ENCODE measurements around the gene CYP2C19. TPM values are rescaled to one million over a fixed set of nuclear protein-coding genes. Genes with fewer than 3 reads are reported as not detected.

CYP2C19 gene
- 0.28 TPM for total RNA-seq
- not detected for polyA plus RNA-seq (ENCODE audit: insufficient read depth, low read depth, low replicate concordance)
- long read RNA-seq, donor 1, result 0 reads
- long read RNA-seq, donor 2, result 0 reads
- long read RNA-seq, donor 3, result 0 reads
- long read RNA-seq, donor 4, result 0 reads
- long read RNA-seq, donor 5, result 0 reads
- long read RNA-seq, donor 6, result 0 reads
- long read RNA-seq, donor 7, result 0 reads
- long read RNA-seq, donor 8, result 0 reads
- long read RNA-seq, donor 9, result 0 reads
- long read RNA-seq, donor 10, partial matches to known transcripts, result 0 of 1 reads
- long read RNA-seq, donor 10, other reads (novel, unspliced or antisense), result 0 of 1 reads

DNA sequence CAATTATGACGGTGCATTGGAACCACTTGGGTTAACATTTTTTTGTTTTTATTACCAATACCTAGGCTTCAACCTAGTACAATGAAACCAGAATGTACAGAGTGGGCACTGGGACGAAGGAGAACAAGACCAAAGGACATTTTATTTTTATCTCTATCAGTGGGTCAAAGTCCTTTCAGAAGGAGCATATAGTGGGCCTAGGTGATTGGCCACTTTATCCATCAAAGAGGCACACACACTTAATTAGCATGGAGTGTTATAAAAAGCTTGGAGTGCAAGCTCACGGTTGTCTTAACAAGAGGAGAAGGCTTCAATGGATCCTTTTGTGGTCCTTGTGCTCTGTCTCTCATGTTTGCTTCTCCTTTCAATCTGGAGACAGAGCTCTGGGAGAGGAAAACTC is at the start of gene CYP2C19:
Gene CYP2C19, plus strand, starts transcription at position 289 of the 400 bp plus-strand sequence. Its CDS starts 25 bp downstream, at position 314.
- DNase-seq, result no peak
- Histone ChIP-seq H3K36me3 (ENCODE audit: control insufficient read depth in 2 of 3, insufficient read depth in 3 of 3, low read length in 3 of 3) (no peaks in the 10 kb centered on the region), H3K4me1 (ENCODE audit: control insufficient read depth in 2 of 3, insufficient read depth in 2 of 3, low read depth in 1 of 3, low read length in 3 of 3) (no peaks in the 10 kb centered on the region), H3K27ac (ENCODE audit: low read depth in 2 of 2, low read length in 2 of 2) (no peak within 1 kb of the TSS), H3K27me3 (ENCODE audit: control insufficient read depth, insufficient read depth, low read length) (no peaks in the 10 kb centered on the region), H3K4me3 (ENCODE audit: low read length in 3 of 3) (no peak within 1 kb of the TSS), H3K9ac (ENCODE audit: low read length in 3 of 3) (no peak within 1 kb of the TSS), H3K9me3 (ENCODE audit: control insufficient read depth in 2 of 3, insufficient read depth in 1 of 3, low read length in 3 of 3) (no peaks in the 10 kb centered on the region)
- no peak for TF ChIP-seq CTCF (IDR thresholded peaks at IDR 0.05; ENCODE audit: borderline replicate concordance, extremely low read depth, insufficient read depth)
- FAIRE-seq, result no peak
- intact Hi-C loops (cut with DNase I), result no loop called here

DNA sequence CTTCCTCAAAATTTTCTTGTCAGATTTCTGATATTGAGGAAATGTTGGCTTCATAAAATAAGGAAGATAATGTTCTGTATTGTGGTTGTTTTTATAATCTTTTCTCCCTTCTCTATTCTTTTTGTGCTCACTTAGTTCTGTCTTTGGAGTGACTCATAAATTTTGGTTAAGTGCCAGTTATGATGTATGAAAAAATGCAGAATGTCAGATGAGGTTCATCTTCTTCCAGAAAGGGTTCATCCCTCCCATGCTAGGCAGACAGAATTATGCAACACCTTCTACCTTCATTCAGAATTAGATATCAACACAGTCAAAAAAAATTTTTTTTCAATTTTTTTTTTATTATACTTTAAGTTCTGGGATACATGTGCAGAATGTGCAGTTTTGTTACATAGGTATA is 36.6 kb upstream of the CYP2C19 start:
- H3K36me3 ChIP-seq (ENCODE audit: control insufficient read depth in 2 of 3, insufficient read depth in 3 of 3, low read length in 3 of 3), result no peaks in the 10 kb centered on the region
- no peaks in the 10 kb centered on the region for H3K27me3 ChIP-seq (ENCODE audit: control insufficient read depth, insufficient read depth, low read length)
- H3K4me3 ChIP-seq (ENCODE audit: low read length in 3 of 3), result no peak overlapping the region
- DNase-seq, result no peak
- no peak overlapping the region for H3K27ac ChIP-seq (ENCODE audit: low read depth in 2 of 2, low read length in 2 of 2)
- intact Hi-C loops (cut with DNase I), result no loop called here
- no peak for TF ChIP-seq CTCF (IDR thresholded peaks at IDR 0.05; ENCODE audit: borderline replicate concordance, extremely low read depth, insufficient read depth)
- FAIRE-seq, result no peak
- H3K4me1 ChIP-seq (ENCODE audit: control insufficient read depth in 2 of 3, insufficient read depth in 2 of 3, low read depth in 1 of 3, low read length in 3 of 3), result no peaks in the 10 kb centered on the region
- no peak overlapping the region for H3K9ac ChIP-seq (ENCODE audit: low read length in 3 of 3)
- H3K9me3 ChIP-seq (ENCODE audit: control insufficient read depth in 2 of 3, insufficient read depth in 1 of 3, low read length in 3 of 3), result no peaks in the 10 kb centered on the region

- Histone ChIP-seq H3K4me3 (ENCODE audit: low read length in 3 of 3) (no peak overlapping the region), H3K9me3 (ENCODE audit: control insufficient read depth in 2 of 3, insufficient read depth in 1 of 3, low read length in 3 of 3) (no peaks in the 10 kb centered on the region), H3K27ac (ENCODE audit: low read depth in 2 of 2, low read length in 2 of 2) (no peak overlapping the region), H3K9ac (ENCODE audit: low read length in 3 of 3) (no peak overlapping the region), H3K36me3 (ENCODE audit: control insufficient read depth in 2 of 3, insufficient read depth in 3 of 3, low read length in 3 of 3) (no peaks in the 10 kb centered on the region), H3K27me3 (ENCODE audit: control insufficient read depth, insufficient read depth, low read length) (no peaks in the 10 kb centered on the region), H3K4me1 (ENCODE audit: control insufficient read depth in 2 of 3, insufficient read depth in 2 of 3, low read depth in 1 of 3, low read length in 3 of 3) (no peaks in the 10 kb centered on the region)
- DNase-seq, result no peak
- intact Hi-C loops (cut with DNase I), result no loop called here
- no peak for FAIRE-seq
- no peak for TF ChIP-seq CTCF (IDR thresholded peaks at IDR 0.05; ENCODE audit: borderline replicate concordance, extremely low read depth, insufficient read depth)
Measured at GRCh38 chr10:94735197-94735596, 27.3 kb upstream of the CYP2C19 start.
